Fibroblast of lung (primary cell): ENCODE results near the gene STOML1.

Experiments
- CTCF ChIP-seq, 2 donors: IDR thresholded peaks in 1 of 2; conservative IDR thresholded peaks in 1 of 2; 1 replicate in 1 of 2; 2 replicates in 1 of 2; pipeline ENCODE4 v1.5.1; 2011 to 2012; ENCODE audit warnings: low read length in 2 of 2, control low read depth in 1 of 2, inconsistent platforms in 1 of 2, low read depth in 1 of 2, mild to moderate bottlenecking in 1 of 2
- EZH2 ChIP-seq: IDR thresholded peaks from 2 replicates; pipeline ENCODE4 v1.5.1; 2012; ENCODE audit warnings: low read length, control low read depth, mild to moderate bottlenecking; ENCODE audit errors: missing control alignments

DNA sequence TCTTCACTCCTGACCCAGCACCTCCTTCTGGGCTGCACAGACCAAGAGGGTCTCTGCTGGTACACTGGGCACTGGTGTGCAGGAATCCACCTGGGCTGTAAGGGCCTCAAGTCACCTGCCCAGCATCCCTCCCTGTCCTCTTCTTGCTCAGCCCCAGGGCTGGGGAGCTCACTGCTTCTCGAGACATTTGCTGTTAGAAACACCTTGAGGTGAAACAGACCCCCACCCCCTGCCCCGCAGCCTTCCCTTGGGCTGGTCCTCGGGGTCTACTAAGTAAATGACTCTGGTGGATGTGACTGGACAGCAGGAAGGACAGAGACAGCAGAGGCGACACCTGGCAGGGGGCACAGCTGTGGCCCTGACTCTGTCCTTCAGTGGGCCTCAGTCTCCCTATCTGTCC, 36.8 kb downstream of the STOML1 start:
- no peak for TF ChIP-seq CTCF (conservative IDR thresholded peaks at IDR 0.05 in 1 of 2, IDR thresholded peaks at IDR 0.05 in 1 of 2; ENCODE audit: low read depth in 1 of 2, low read length in 2 of 2)
- no peak for TF ChIP-seq EZH2
